ENCODE data around the gene AMN. TPM values are rescaled to one million over a fixed set of nuclear protein-coding genes. Genes with fewer than 3 reads are reported as not detected.

Gene AMN
- total and polyA plus RNA-seq, 9 of the 15 experiments (the other 6 are each of a cell fraction or from before 2014, with no cell fraction given), result 0.04 to 0.14 TPM; not detected in 7

- TF ChIP-seq HMG20B (CRISPR knock-in tag; IDR thresholded peaks at IDR 0.05), result no peak
- TF ChIP-seq UBTF (IDR thresholded peaks at IDR 0.05; ENCODE audit: borderline replicate concordance in 1 of 2, low read depth in 2 of 2, low read length in 2 of 2), result no peak
Observed at GRCh38 chr14:102937331-102938175, 15.1 kb downstream of the AMN start (continued).

- FAIRE-seq, result no peak
- Histone ChIP-seq H3K9me1 (ENCODE audit: control insufficient read depth, insufficient read depth, low read length) (no peaks in the 10 kb centered on the region), H3K4me1 (replicated peaks in 1 of 2; ENCODE audit: control insufficient read depth in 2 of 2, insufficient read depth in 2 of 2, low read length in 2 of 2) (peaks cover 4 to 19% of the 10 kb centered on the region in 2 experiments; a peak in 3 of 5 replicates), H3K27ac (ENCODE audit: extremely low read depth, low read depth, low read length) (no peak overlapping the region), H3K36me3 (ENCODE audit: control insufficient read depth, insufficient read depth, low read length) (peaks cover 3% of the 10 kb centered on the region; the same call in 1 of the 3 replicates), H3K79me2 (ENCODE audit: control insufficient read depth, insufficient read depth, low read length) (no peaks in the 10 kb centered on the region), H3K4me2 (ENCODE audit: insufficient read depth, low read length) (no peak overlapping the region), H3K9me3 (replicated peaks; ENCODE audit: control insufficient read depth, insufficient read depth, low read depth, low read length) (no peaks in the 10 kb centered on the region), H3K27me3 (ENCODE audit: control insufficient read depth in 2 of 2, insufficient read depth in 2 of 2, low read length in 2 of 2) (no peaks in the 10 kb centered on the region), H4K20me1 (replicated peaks; ENCODE audit: control insufficient read depth, insufficient read depth, low read length) (no peaks in the 10 kb centered on the region), H3K4me3 (no peak overlapping the region), H3K9ac (ENCODE audit: insufficient read depth in 1 of 2, low read depth in 2 of 2, low read length in 2 of 2) (no peak overlapping the region), H2AFZ (ENCODE audit: low read depth, low read length) (no peak overlapping the region)
- ATAC-seq, result no peak
- WGBS (ENCODE audit: insufficient coverage, low coverage, missing lambda C conversion rate), result 100% methylated on average over 2 of the region's 12 CpGs
- DNase-seq (ENCODE audit: extremely low read depth in 1 of 4, low spot score in 3 of 4), result no peak
- ChIA-PET POLR2A (no interaction called here), CTCF (ENCODE audit: low intra/inter-chr PET ratio) (no interaction called here)
- intact Hi-C loops (cut with micrococcal nuclease), result no loop called here
- BruUV-seq (replicated peaks), result no TSS peak
- in situ Hi-C loops (cut with MboI), result no loop called here
- TF ChIP-seq ASH1L (IDR thresholded peaks at IDR 0.05; ENCODE audit: borderline replicate concordance, low read depth, partially characterized antibody) (no peak), KDM2B (CRISPR knock-in tag; IDR thresholded peaks at IDR 0.05) (no peak), DDX20 (tag; IDR thresholded peaks at IDR 0.05; ENCODE audit: low read depth) (no peak), ZNF445 (CRISPR knock-in tag; IDR thresholded peaks at IDR 0.05; ENCODE audit: low read depth) (no peak), E2F8 (IDR thresholded peaks at IDR 0.05; ENCODE audit: low read depth, partially characterized antibody) (no peak), HMG20A (CRISPR knock-in tag; conservative IDR thresholded peaks at IDR 0.05) (no peak), ZNF316 (IDR thresholded peaks at IDR 0.05) (no peak), KLF1 (tag; IDR thresholded peaks at IDR 0.05) (no peak)
Observed at GRCh38 chr14:102938191-102938590, 15.7 kb downstream of the AMN start.
